ENCODE results near the gene SRPK2. TPM values are rescaled to one million over a fixed set of nuclear protein-coding genes. Genes with fewer than 3 reads are reported as not detected.

The SRPK2 gene
- total and polyA plus RNA-seq, 3 donors from 2014 or later, result 181 to 293 (median 226) TPM

- WGBS, 2 donors, result 76 to 86% methylated on average over 4 of the region's 4 CpGs
- H3K27me3 ChIP-seq, result no peaks in the 10 kb centered on the region
- H3K4me3 ChIP-seq, result no peak overlapping the region
- no peaks in the 10 kb centered on the region for H3K9me3 ChIP-seq
- no peaks in the 10 kb centered on the region for H3K36me3 ChIP-seq (ENCODE audit: low read depth, missing control alignments)
- no peak for TF ChIP-seq POLR2A (IDR thresholded peaks at IDR 0.05)
- no peak for TF ChIP-seq CTCF (IDR thresholded peaks at IDR 0.05)
- H3K27ac ChIP-seq, result no peak overlapping the region
- H3K4me1 ChIP-seq, result peaks cover 8% of the 10 kb centered on the region
- DNase-seq, result no peak
- intact Hi-C loops (cut with DNase I; ENCODE audit: low total_unique reads), result no loop called here
Observed at GRCh38 chr7:105137898-105138297, 250.8 kb downstream of the SRPK2 start.

- no peaks in the 10 kb centered on the region for H3K27me3 ChIP-seq
- H3K4me3 ChIP-seq, result no peak overlapping the region
- peak in 1 of 3 experiments; percentile 7 for TF ChIP-seq CTCF (IDR thresholded peaks at IDR 0.05)
- no peak for TF ChIP-seq POLR2A (IDR thresholded peaks at IDR 0.05)
- peaks cover 8% of the 10 kb centered on the region for H3K4me1 ChIP-seq
- no peak for DNase-seq
- no peaks in the 10 kb centered on the region for H3K9me3 ChIP-seq
- 73 to 78% methylated on average over 3 of the region's 3 CpGs for WGBS, 2 donors
- H3K36me3 ChIP-seq (ENCODE audit: low read depth, missing control alignments), result no peaks in the 10 kb centered on the region
- intact Hi-C loops (cut with DNase I; ENCODE audit: low total_unique reads), result no loop called here
- no peak overlapping the region for H3K27ac ChIP-seq
Observed at GRCh38 chr7:105136221-105136620, 252.5 kb downstream of the SRPK2 start.

- TF ChIP-seq CTCF (IDR thresholded peaks at IDR 0.05) (no peak), POLR2A (IDR thresholded peaks at IDR 0.05) (no peak)
- H3K27ac ChIP-seq, result no peak overlapping the region
- no peaks in the 10 kb centered on the region for H3K9me3 ChIP-seq
- no peak overlapping the region for H3K4me3 ChIP-seq
- no peaks in the 10 kb centered on the region for H3K27me3 ChIP-seq
- DNase-seq, result no peak
- no peaks in the 10 kb centered on the region for H3K36me3 ChIP-seq (ENCODE audit: low read depth, missing control alignments)
- peaks cover 8% of the 10 kb centered on the region for H3K4me1 ChIP-seq
- 84 to 85% methylated on average over 9 of the region's 9 CpGs for WGBS, 2 donors
- intact Hi-C loops (cut with DNase I; ENCODE audit: low total_unique reads), result no loop called here
Observed at GRCh38 chr7:105133986-105134655, 254.6 kb downstream of the SRPK2 start.

GRCh38 chr7:105133358-105133757 is 255.4 kb downstream of the SRPK2 start:
- intact Hi-C loops (cut with DNase I; ENCODE audit: low total_unique reads), result no loop called here
- Histone ChIP-seq H3K27ac (no peak overlapping the region), H3K36me3 (ENCODE audit: low read depth, missing control alignments) (no peaks in the 10 kb centered on the region), H3K27me3 (no peaks in the 10 kb centered on the region), H3K4me3 (no peak overlapping the region), H3K9me3 (no peaks in the 10 kb centered on the region), H3K4me1 (peaks cover 8% of the 10 kb centered on the region)
- no peak for DNase-seq
- no peak for TF ChIP-seq CTCF (IDR thresholded peaks at IDR 0.05)
- no peak for TF ChIP-seq POLR2A (IDR thresholded peaks at IDR 0.05)
- WGBS, 2 donors, result 67 to 81% methylated on average over 7 of the region's 7 CpGs

GRCh38 chr7:105132835-105133234 is 255.9 kb downstream of the SRPK2 start:
- H3K27ac ChIP-seq, result no peak overlapping the region
- H3K9me3 ChIP-seq, result no peaks in the 10 kb centered on the region
- no peak for DNase-seq
- TF ChIP-seq POLR2A (IDR thresholded peaks at IDR 0.05) (no peak), CTCF (IDR thresholded peaks at IDR 0.05) (no peak)
- intact Hi-C loops (cut with DNase I; ENCODE audit: low total_unique reads), result no loop called here
- no peak overlapping the region for H3K4me3 ChIP-seq
- H3K27me3 ChIP-seq, result no peaks in the 10 kb centered on the region
- H3K36me3 ChIP-seq (ENCODE audit: low read depth, missing control alignments), result no peaks in the 10 kb centered on the region
- WGBS, 2 donors, result 93% methylated on average over 10 of the region's 10 CpGs
- H3K4me1 ChIP-seq, result peaks cover 8% of the 10 kb centered on the region

Measured in testis (tissue), 3 donors.